ENCODE data around the gene FAM184B. TPM values are rescaled to one million over a fixed set of nuclear protein-coding genes. Genes with fewer than 3 reads are reported as not detected.

The FAM184B gene
- total RNA-seq, 1 experiment from 2014 or later: 0.09 TPM

DNA sequence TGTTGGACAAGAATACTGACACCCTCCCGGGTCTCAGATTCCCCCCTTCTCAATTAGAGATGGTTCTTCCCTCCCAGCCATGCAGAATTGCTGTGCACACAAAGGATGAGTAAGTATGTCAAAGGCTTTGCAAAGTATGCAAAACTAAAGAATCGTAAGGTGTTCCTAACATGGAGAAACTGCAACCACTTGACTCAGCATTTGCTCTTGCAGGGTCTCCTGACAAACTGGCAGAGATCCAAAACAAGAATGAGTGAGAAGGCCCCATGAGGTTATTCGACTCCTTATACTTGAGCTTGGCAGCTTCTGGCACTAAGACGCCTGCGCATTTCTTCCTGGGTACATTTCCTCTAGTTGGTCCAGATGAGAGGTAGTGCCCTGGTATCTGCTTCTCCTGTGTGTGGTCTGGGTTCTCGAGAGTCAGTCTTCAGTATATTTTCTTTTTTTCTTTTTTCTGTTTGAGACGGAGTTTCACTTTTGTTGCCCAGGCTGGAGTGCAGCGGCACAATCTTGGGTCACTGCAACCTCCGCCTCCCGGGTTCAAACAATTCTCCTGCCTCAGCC, 8.2 kb downstream of the FAM184B start:
- Histone ChIP-seq H2BK5ac (ENCODE audit: insufficient read length, low read length) (no peak overlapping the region), H2BK12ac (ENCODE audit: insufficient read length, low read depth, low read length) (no peak overlapping the region), H4K20me1 (ENCODE audit: control insufficient read depth, insufficient read depth, insufficient read length) (no peaks in the 10 kb centered on the region), H3T11ph (ENCODE audit: low read length) (no peak overlapping the region), H3K9ac (ENCODE audit: extremely low read depth, insufficient read length, low read length) (no peak overlapping the region), H3K14ac (ENCODE audit: insufficient read depth, low read length) (no peak overlapping the region), H3K4me2 (ENCODE audit: insufficient read depth, insufficient read length, low read length) (no peak overlapping the region), H4K8ac (replicated peaks; ENCODE audit: insufficient read length, low read depth, low read length) (no peak overlapping the region), H3K79me1 (ENCODE audit: insufficient read depth, low read depth, low read length, poor library complexity, severe bottlenecking) (no peaks in the 10 kb centered on the region), H3K27ac (ENCODE audit: insufficient read length, low read depth, low read length) (no peak overlapping the region), H2BK120ac (ENCODE audit: low read depth, low read length, poor library complexity, severe bottlenecking) (no peak overlapping the region), H3K18ac (ENCODE audit: insufficient read length, low read depth, low read length) (no peak overlapping the region), H3K79me2 (ENCODE audit: insufficient read depth, low read length) (no peaks in the 10 kb centered on the region), H3K23me2 (ENCODE audit: insufficient read length, low read depth, low read length, poor library complexity, severe bottlenecking) (no peaks in the 10 kb centered on the region), H2AK5ac (ENCODE audit: insufficient read length, low read length) (no peak overlapping the region), H3K23ac (ENCODE audit: insufficient read length, low read depth, low read length) (no peak overlapping the region), H3K4me1 (ENCODE audit: insufficient read depth, low read length) (no peaks in the 10 kb centered on the region), H3K9me3 (ENCODE audit: control insufficient read depth, low read depth, low read length) (no peaks in the 10 kb centered on the region), H3K56ac (ENCODE audit: insufficient read length, low read depth, low read length) (no peak overlapping the region), H2AFZ (ENCODE audit: low read length) (no peak overlapping the region), H3K27me3 (ENCODE audit: insufficient read depth, low read length) (no peaks in the 10 kb centered on the region), H2BK15ac (ENCODE audit: low read depth, low read length) (no peak overlapping the region), H3K4ac (ENCODE audit: low read depth, low read length) (no peak overlapping the region), H4K91ac (ENCODE audit: insufficient read length, low read depth, low read length) (no peak overlapping the region), H2BK20ac (ENCODE audit: low read depth, low read length, poor library complexity, severe bottlenecking) (no peak overlapping the region), H4K5ac (ENCODE audit: insufficient read length, low read depth, low read length) (no peak overlapping the region)
- Mint-ChIP-seq H3K36me3 (ENCODE audit: insufficient read depth in 1 of 3, low read depth in 3 of 3) (no peaks in the 10 kb centered on the region), H3K27ac (no peak overlapping the region), H3K9me3 (no peaks in the 10 kb centered on the region), H3K4me1 (no peaks in the 10 kb centered on the region), H3K27me3 (ENCODE audit: low read depth) (peaks cover 18% of the 10 kb centered on the region), H3K4me3 (no peak overlapping the region)
- no CpG with 5 or more reads among the region's 10 CpGs for whole genome bisulfite sequencing (ENCODE audit: extremely low coverage, insufficient read length, low lambda C conversion rate)
- DNase-seq: no peak
- TF ChIP-seq, protein P1, sequence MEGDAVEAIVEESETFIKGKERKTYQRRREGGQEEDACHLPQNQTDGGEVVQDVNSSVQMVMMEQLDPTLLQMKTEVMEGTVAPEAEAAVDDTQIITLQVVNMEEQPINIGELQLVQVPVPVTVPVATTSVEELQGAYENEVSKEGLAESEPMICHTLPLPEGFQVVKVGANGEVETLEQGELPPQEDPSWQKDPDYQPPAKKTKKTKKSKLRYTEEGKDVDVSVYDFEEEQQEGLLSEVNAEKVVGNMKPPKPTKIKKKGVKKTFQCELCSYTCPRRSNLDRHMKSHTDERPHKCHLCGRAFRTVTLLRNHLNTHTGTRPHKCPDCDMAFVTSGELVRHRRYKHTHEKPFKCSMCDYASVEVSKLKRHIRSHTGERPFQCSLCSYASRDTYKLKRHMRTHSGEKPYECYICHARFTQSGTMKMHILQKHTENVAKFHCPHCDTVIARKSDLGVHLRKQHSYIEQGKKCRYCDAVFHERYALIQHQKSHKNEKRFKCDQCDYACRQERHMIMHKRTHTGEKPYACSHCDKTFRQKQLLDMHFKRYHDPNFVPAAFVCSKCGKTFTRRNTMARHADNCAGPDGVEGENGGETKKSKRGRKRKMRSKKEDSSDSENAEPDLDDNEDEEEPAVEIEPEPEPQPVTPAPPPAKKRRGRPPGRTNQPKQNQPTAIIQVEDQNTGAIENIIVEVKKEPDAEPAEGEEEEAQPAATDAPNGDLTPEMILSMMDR (conservative IDR thresholded peaks at IDR 0.05): no peak
